IgD-negative memory B cell (primary cell): Measurements from ENCODE around the gene SLC12A1. TPM values are rescaled to one million over a fixed set of nuclear protein-coding genes. Genes with fewer than 3 reads are reported as not detected.
A peak's percentile ranks its signal among the peaks of the same experiment; 100 is the strongest.
"Not testable (repeated sequence)": the region's sequence is repeated elsewhere in the genome, so short reads cannot be mapped to it uniquely, and the experiment has no call there.

ENCODE experiments used
- H3K27ac Mint-ChIP-seq, 3 donors: one replicate each; pipeline ENCODE4 v1.8.0; 2020 to 2022; ENCODE audit warnings: mild to moderate bottlenecking in 3 of 3, mixed read lengths in 3 of 3, moderate library complexity in 1 of 3
- H3K27me3 Mint-ChIP-seq: one replicate; pipeline ENCODE4 v1.8.0; 2021; ENCODE audit warnings: mixed read lengths
- H3K36me3 Mint-ChIP-seq: one replicate; pipeline ENCODE4 v1.8.0; 2020; ENCODE audit warnings: mild to moderate bottlenecking, mixed read lengths
- H3K4me1 Mint-ChIP-seq, 3 donors: one replicate each; pipeline ENCODE4 v1.8.0; 2020 to 2022; ENCODE audit warnings: mixed read lengths in 3 of 3, mild to moderate bottlenecking in 1 of 3
- H3K4me3 Mint-ChIP-seq, 4 donors: one replicate each; pipeline ENCODE4 v1.8.0; 2020 to 2022; ENCODE audit warnings: mild to moderate bottlenecking in 4 of 4, mixed read lengths in 4 of 4, moderate library complexity in 3 of 4
- H3K9me3 Mint-ChIP-seq, 3 donors: one replicate each; pipeline ENCODE4 v1.8.0; 2020 to 2021; ENCODE audit warnings: mixed read lengths in 3 of 3, mild to moderate bottlenecking in 1 of 3
- polyA plus RNA-seq: library from polyadenylated mRNA; unstranded; fragments of 300-500 nt; fragmentation: Illumina TruSeq; gene quantifications from one replicate; pipeline ENCODE4 v1.2.3, GENCODE V29; 2021

SLC12A1 gene
- polyA plus RNA-seq, 1 donor from 2014 or later: not detected

DNA sequence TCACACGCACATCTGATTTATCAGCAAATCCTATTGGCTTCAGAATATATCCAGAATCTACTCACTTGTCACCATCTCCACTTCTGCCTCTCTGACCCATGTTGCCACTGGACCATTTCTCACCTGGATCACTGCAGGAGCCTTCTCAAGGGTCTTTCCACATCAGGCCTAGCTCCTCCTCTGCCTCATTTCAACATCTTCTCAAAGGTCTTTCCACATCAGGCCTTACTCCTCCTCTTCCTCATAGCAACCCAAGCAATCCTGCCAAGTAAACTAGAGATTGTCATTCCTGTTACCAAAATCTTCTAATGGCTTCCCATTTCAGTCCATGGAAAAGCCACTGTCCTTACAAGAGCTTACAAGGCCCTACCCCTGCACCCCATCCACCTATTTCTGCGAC lies 107.1 kb downstream of the SLC12A1 start:
- peaks cover 3% of the 10 kb centered on the region for H3K36me3 Mint-ChIP-seq
- no peaks in the 10 kb centered on the region for H3K4me1 Mint-ChIP-seq
- no peak overlapping the region for H3K4me3 Mint-ChIP-seq
- no peak overlapping the region for H3K27ac Mint-ChIP-seq
- peaks cover 0 to 1% (median 0%) of the 10 kb centered on the region in 3 donors for H3K9me3 Mint-ChIP-seq
- H3K27me3 Mint-ChIP-seq: no peaks in the 10 kb centered on the region

- Mint-ChIP-seq H3K27ac (no peak overlapping the region), H3K36me3 (peaks cover 3% of the 10 kb centered on the region)
These were observed 108.9 kb downstream of the SLC12A1 start for GRCh38 chr15:48315041-48315440.

GRCh38 chr15:48317221-48317620 lies 111.1 kb downstream of the SLC12A1 start:
- no peak overlapping the region for H3K27ac Mint-ChIP-seq
- peaks cover 0 to 2% (median 0%) of the 10 kb centered on the region in 3 donors for H3K4me1 Mint-ChIP-seq
- no peaks in the 10 kb centered on the region for H3K27me3 Mint-ChIP-seq
- peaks cover 3% of the 10 kb centered on the region for H3K36me3 Mint-ChIP-seq
- no peak overlapping the region for H3K4me3 Mint-ChIP-seq
- H3K9me3 Mint-ChIP-seq: peaks cover 0 to 1% (median 0%) of the 10 kb centered on the region in 3 donors

More at GRCh38 chr15:48315041-48315440, 108.9 kb downstream of the SLC12A1 start:
- Mint-ChIP-seq H3K27me3 (no peaks in the 10 kb centered on the region), H3K4me3 (no peak overlapping the region), H3K4me1 (peaks cover 0 to 2% (median 0%) of the 10 kb centered on the region in 3 donors), H3K9me3 (peaks cover 0 to 1% (median 0%) of the 10 kb centered on the region in 3 donors)

DNA sequence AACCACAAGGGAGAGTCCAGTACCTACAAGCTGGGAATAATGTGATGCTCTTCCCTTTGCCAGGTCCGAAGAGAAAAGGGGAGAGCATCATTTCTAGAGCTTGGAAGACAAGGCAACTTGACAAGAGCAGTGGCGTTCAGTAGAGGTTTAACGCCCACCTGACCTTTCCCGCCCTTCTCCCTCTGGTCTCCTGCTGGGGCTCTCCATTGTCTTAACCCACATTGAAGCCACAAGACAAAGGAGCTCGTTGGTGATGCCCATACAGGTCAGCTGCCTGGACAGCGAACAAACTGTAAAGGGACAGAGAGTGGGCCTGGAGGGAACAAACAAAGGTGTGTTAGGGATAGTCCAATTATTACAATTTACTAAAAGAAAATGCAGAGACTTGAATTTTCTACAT lies 112.0 kb downstream of the SLC12A1 start:
- Mint-ChIP-seq H3K4me1 (peaks cover 0 to 2% (median 0%) of the 10 kb centered on the region in 3 donors), H3K36me3 (peaks cover 3% of the 10 kb centered on the region), H3K27ac (peak overlapping the region in 1 of 3 donors; percentile 8), H3K27me3 (no peaks in the 10 kb centered on the region), H3K4me3 (no peak overlapping the region), H3K9me3 (peaks cover 0 to 1% (median 0%) of the 10 kb centered on the region in 3 donors)

GRCh38 chr15:48323294-48323693 lies 117.2 kb downstream of the SLC12A1 start:
- H3K4me3 Mint-ChIP-seq: no peak overlapping the region
- no peaks in the 10 kb centered on the region for H3K27me3 Mint-ChIP-seq
- H3K4me1 Mint-ChIP-seq: peaks cover 14 to 19% (median 17%) of the 10 kb centered on the region in 3 donors
- H3K36me3 Mint-ChIP-seq: peaks cover 5% of the 10 kb centered on the region
- H3K9me3 Mint-ChIP-seq: no peaks in the 10 kb centered on the region
- H3K27ac Mint-ChIP-seq: no peak overlapping the region

DNA sequence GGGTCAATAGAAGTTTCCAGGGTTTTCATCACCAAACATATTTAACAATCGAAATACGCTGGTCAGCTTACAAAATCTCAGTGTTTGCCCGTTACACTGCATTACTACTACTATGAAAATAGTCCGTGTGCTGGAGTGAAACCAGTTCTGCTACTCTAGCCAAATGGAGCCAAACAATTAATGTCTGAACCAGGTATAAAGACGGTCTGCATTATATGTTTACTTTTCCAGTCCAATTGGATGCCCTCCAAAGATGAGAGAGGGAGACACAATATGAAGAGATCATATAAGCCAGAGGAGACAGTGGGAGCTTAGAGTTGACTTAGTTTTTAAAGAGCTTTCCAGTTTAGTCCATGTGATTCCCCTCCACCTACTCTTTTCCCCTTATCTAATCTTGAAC lies 118.8 kb downstream of the SLC12A1 start:
- H3K36me3 Mint-ChIP-seq: peaks cover 5% of the 10 kb centered on the region
- no peak overlapping the region for H3K27ac Mint-ChIP-seq
- no peak overlapping the region for H3K4me3 Mint-ChIP-seq
- no peaks in the 10 kb centered on the region for H3K9me3 Mint-ChIP-seq
- H3K27me3 Mint-ChIP-seq: no peaks in the 10 kb centered on the region
- H3K4me1 Mint-ChIP-seq: peaks cover 14 to 21% (median 18%) of the 10 kb centered on the region in 3 donors

DNA sequence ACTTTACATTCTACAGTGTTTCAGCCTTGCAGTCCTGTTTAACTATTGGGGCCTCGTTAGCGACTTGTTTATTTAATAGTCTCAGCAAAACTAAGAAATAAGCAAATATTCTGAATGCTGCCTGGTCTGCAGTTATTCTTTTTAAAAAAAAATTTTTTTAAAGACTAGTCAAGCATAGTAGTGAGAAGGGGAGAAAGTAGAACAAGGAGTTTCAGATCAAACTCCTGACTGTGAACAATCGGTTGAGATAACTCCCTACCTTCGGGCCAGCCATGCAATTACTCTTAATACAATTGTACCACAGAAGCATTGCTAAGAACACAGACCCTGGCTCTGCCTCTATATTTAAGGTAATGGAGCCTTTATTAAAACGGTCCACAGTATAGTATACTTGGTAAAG lies 119.3 kb downstream of the SLC12A1 start:
- Mint-ChIP-seq H3K4me1 (peaks cover 14 to 25% (median 22%) of the 10 kb centered on the region in 3 donors), H3K27me3 (no peaks in the 10 kb centered on the region)

DNA sequence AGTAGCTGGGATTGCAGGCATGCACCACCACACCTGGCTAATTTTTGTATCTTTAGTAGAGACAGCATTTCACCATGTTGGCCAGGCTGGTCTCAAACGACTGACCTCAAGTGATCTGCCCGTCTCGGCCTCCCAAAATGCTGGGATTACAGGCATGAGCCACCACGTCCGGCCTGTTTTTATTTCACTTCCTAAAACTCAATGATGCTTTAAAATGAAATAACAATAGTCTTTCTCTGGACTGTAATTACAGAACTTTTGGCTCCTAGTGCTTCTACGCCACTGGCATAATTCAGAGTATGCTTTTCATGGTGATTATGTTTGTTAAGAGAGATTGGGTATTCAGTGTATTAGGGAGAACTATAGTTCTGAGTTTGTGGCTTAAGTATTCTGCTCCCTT lies 120.1 kb downstream of the SLC12A1 start:
- H3K27me3 Mint-ChIP-seq, H3K9me3 Mint-ChIP-seq, H3K36me3 Mint-ChIP-seq: not testable (repeated sequence)
- H3K4me3 Mint-ChIP-seq: peak overlapping the region in 3 of 4 donors; percentile 31 to 60 (median 51)
- peaks cover 16 to 33% (median 24%) of the 10 kb centered on the region in 3 donors for H3K4me1 Mint-ChIP-seq
- peak overlapping the region in 2 of 3 donors; percentile 43 to 53 for H3K27ac Mint-ChIP-seq

More for the DNA sequence above, 119.3 kb downstream of the SLC12A1 start:
- H3K4me3 Mint-ChIP-seq: no peak overlapping the region
- H3K9me3 Mint-ChIP-seq: no peaks in the 10 kb centered on the region
- H3K27ac Mint-ChIP-seq: no peak overlapping the region
- peaks cover 5% of the 10 kb centered on the region for H3K36me3 Mint-ChIP-seq

GRCh38 chr15:48330105-48330785 lies 124.1 kb downstream of the SLC12A1 start:
- peak overlapping the region; percentile 97 to 100 (median 100) for H3K27ac Mint-ChIP-seq
- H3K4me3 Mint-ChIP-seq: peak overlapping the region; percentile 99 to 100 (median 100)

DNA sequence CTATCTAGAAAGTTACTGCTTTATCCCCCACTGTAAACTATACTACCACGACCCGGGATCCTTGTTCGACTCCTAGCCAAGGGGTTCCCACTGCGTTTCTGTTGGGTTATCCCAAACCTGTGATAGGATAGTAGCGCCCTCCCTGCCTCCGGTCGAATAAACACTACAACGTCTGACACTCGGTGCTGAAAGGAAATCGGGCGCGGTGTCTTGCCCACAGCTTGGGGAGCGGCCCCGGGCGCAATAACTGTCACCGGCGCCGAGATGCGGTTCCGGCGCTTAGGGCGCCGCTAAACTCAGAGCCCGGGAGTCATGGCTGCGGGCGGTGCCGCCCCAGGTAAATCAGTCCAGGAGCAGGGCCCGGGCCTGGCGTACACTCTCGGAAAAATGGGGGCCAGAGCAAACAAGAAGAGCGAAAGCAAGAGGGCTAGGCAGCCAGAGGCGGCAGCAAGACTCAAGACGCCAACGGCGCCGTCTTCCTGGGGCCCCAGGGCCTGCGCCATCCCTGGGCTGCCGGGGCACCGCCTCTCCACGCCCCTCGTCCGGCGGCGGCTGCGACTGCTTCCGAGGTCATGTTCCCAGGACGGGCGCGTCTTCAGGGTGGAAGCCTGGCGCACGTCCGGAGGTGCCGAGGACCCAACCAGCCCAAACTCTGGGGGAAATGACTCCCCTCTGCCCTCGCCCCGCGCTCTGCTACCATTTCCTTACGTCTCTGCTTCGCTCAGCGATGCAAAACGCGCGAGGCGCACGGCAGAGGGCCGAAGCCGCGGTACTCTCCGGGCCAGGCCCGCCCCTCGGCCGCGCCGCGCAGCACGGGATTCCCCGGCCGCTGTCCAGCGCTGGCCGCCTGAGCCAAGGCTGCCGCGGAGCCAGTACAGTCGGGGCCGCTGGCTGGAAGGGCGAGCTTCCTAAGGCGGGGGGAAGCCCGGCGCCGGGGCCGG lies 125.0 kb downstream of the SLC12A1 start, which contains the start of gene DUT:
TSS of gene DUT (plus strand) at position 575 of the 941 bp plus-strand sequence. CDS start at position 662, 87 bp downstream.
- H3K4me3 Mint-ChIP-seq: peak within 1 kb of the TSS; percentile 99 to 100 (median 100)
- peaks cover 20 to 35% (median 27%) of the 10 kb centered on the region in 3 donors for H3K4me1 Mint-ChIP-seq
- H3K27me3 Mint-ChIP-seq: no peaks in the 10 kb centered on the region
- H3K27ac Mint-ChIP-seq: peak within 1 kb of the TSS; percentile 97 to 100 (median 100)
- peaks cover 3% of the 10 kb centered on the region for H3K36me3 Mint-ChIP-seq
- H3K9me3 Mint-ChIP-seq: no peaks in the 10 kb centered on the region

More at GRCh38 chr15:48330105-48330785, 124.1 kb downstream of the SLC12A1 start:
- Mint-ChIP-seq H3K9me3 (no peaks in the 10 kb centered on the region), H3K27me3 (no peaks in the 10 kb centered on the region), H3K36me3 (peaks cover 3% of the 10 kb centered on the region), H3K4me1 (peaks cover 22 to 40% (median 32%) of the 10 kb centered on the region in 3 donors)

- Mint-ChIP-seq H3K9me3 (no peaks in the 10 kb centered on the region), H3K27ac (peak overlapping the region; percentile 96 to 100 (median 97)), H3K36me3 (peaks cover 6% of the 10 kb centered on the region), H3K27me3 (no peaks in the 10 kb centered on the region), H3K4me3 (peak overlapping the region; percentile 99 to 100 (median 100)), H3K4me1 (peaks cover 15 to 26% (median 20%) of the 10 kb centered on the region in 3 donors)
These were observed 125.9 kb downstream of the SLC12A1 start for GRCh38 chr15:48331796-48332641.

- Mint-ChIP-seq H3K27ac (peak overlapping the region; percentile 57 to 100 (median 96)), H3K36me3 (peaks cover 4% of the 10 kb centered on the region), H3K27me3 (no peaks in the 10 kb centered on the region), H3K4me1 (peaks cover 15 to 25% (median 20%) of the 10 kb centered on the region in 3 donors), H3K4me3 (peak overlapping the region; percentile 99 to 100 (median 100)), H3K9me3 (no peaks in the 10 kb centered on the region)
These were observed 126.5 kb downstream of the SLC12A1 start for GRCh38 chr15:48332642-48333034.

GRCh38 chr15:48333540-48333939 lies 127.4 kb downstream of the SLC12A1 start:
- peak overlapping the region in 2 of 3 donors; percentile 7 to 96 for H3K27ac Mint-ChIP-seq
- peaks cover 2% of the 10 kb centered on the region for H3K36me3 Mint-ChIP-seq
- H3K4me3 Mint-ChIP-seq: peak overlapping the region in 1 of 4 donors; percentile 100
- H3K4me1 Mint-ChIP-seq: peaks cover 12 to 21% (median 17%) of the 10 kb centered on the region in 3 donors
- no peaks in the 10 kb centered on the region for H3K27me3 Mint-ChIP-seq
- no peaks in the 10 kb centered on the region for H3K9me3 Mint-ChIP-seq

GRCh38 chr15:48334260-48334659 lies 128.2 kb downstream of the SLC12A1 start:
- Mint-ChIP-seq H3K27ac (no peak overlapping the region), H3K4me3 (peak overlapping the region in 1 of 4 donors; percentile 100), H3K9me3 (no peaks in the 10 kb centered on the region), H3K4me1 (peaks cover 12 to 21% (median 17%) of the 10 kb centered on the region in 3 donors), H3K36me3 (peaks cover 2% of the 10 kb centered on the region), H3K27me3 (no peaks in the 10 kb centered on the region)
